ENCODE data around the gene NDUFB10. TPM values are rescaled to one million over a fixed set of nuclear protein-coding genes. Genes with fewer than 3 reads are reported as not detected.

NDUFB10 gene
- polyA plus RNA-seq, 1 of the 3 experiments (the other 2 are of a cell fraction): 468 TPM

GRCh38 chr16:1909561-1910231 lies 49.6 kb upstream of the NDUFB10 start (continued):
- TF ChIP-seq IRF3 (IDR thresholded peaks at IDR 0.05; ENCODE audit: low read depth, low read length) (no peak), MXI1 (IDR thresholded peaks at IDR 0.05; ENCODE audit: low read depth, low read length) (no peak), RAD21 (IDR thresholded peaks at IDR 0.05; ENCODE audit: low read length) (no peak)
- TF ChIP-seq, protein P1, sequence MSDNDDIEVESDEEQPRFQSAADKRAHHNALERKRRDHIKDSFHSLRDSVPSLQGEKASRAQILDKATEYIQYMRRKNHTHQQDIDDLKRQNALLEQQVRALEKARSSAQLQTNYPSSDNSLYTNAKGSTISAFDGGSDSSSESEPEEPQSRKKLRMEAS (IDR thresholded peaks at IDR 0.05; ENCODE audit: low read depth): no peak

DNA sequence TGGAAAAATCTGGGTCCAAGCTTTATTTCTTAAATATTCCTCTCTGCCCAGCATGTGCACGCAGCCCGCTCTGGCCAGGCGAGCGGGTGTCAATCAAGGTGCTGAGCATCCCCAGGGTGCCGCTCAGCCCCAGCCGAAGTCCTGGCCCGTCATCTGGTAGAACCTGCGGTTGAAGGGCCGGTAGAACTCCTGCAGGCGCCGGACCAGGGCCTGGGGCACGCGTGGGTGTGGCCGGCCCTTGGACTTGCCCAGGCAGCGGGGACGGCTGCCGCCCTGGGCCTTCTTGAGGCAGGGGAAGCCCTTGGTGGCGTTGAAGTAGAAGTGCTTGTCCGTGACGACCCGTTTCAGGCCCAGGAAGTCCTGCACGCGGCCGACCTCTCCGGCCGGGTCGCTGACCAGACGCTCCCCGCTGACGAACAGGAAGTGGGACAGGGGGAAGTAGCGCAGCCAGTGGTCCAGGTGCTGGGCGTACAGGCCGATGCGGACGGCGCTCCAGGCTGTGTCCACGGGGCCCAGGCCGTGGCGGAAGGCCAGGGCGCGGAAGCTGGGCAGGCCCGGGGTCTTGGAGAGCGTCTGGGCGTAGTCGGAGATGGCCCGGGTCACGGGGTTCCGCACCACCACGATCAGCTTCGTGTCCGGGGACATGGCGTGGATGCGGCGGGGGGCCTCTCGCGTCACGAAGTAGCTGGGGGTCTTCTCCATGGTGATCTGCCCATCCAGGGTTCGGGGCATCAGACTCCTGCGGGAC lies 47.7 kb upstream of the NDUFB10 start:
- Histone ChIP-seq H4K20me1 (ENCODE audit: insufficient read depth) (no peaks in the 10 kb centered on the region), H3F3A (replicated peaks; ENCODE audit: insufficient read depth) (no peaks in the 10 kb centered on the region), H3K9ac (no peak overlapping the region), H3K27me3 (ENCODE audit: insufficient read depth) (peaks cover 8% of the 10 kb centered on the region; the same call in 1 of the 2 replicates), H2AFZ (ENCODE audit: low read depth) (no peak overlapping the region), H3K36me3 (replicated peaks in 1 of 2; ENCODE audit: control insufficient read depth in 1 of 2, insufficient read depth in 2 of 2, low read length in 1 of 2) (no peaks in the 10 kb centered on the region), H3K4me2 (no peak overlapping the region), H3K27ac (ENCODE audit: low read depth in 2 of 2, low read length in 1 of 2) (no peak overlapping the region), H3K79me2 (ENCODE audit: insufficient read depth) (no peaks in the 10 kb centered on the region), H3K9me2 (no peaks in the 10 kb centered on the region), H3K9me3 (no peaks in the 10 kb centered on the region), H3K4me3 (ENCODE audit: low read depth in 2 of 2, low read length in 1 of 2) (no peak overlapping the region), H3K4me1 (ENCODE audit: control insufficient read depth in 1 of 2, insufficient read depth in 2 of 2, low read depth in 1 of 2, low read length in 1 of 2) (peaks cover 0 to 11% of the 10 kb centered on the region in 2 experiments; a peak in 1 of 4 replicates)
- ChIA-PET CTCF (interaction anchor here (1.0 to 2.6 kb wide), 2 partner anchors 18 to 48 kb away, joined by 3 to 8 read pairs; no protein-coding TSS in a partner anchor), POLR2A (no interaction called here)
- no peak for DNase-seq
- 89% methylated on average over 38 of the region's 59 CpGs for WGBS (ENCODE audit: low lambda C conversion rate)
- no peak for TF ChIP-seq EP300 (IDR thresholded peaks at IDR 0.05; ENCODE audit: borderline replicate concordance in 1 of 2, low read depth in 1 of 2, low read length in 1 of 2)
- no peak for TF ChIP-seq SMC3 (IDR thresholded peaks at IDR 0.05; ENCODE audit: low read depth, low read length)
- TF ChIP-seq RFX5 (IDR thresholded peaks at IDR 0.05; ENCODE audit: low read length): no peak
- TF ChIP-seq MEF2A (IDR thresholded peaks at IDR 0.05; ENCODE audit: borderline replicate concordance, low read depth): no peak
- TF ChIP-seq, protein P1 (IDR thresholded peaks at IDR 0.05; ENCODE audit: low read depth): no peak
- TF ChIP-seq FOXM1 (IDR thresholded peaks at IDR 0.05; ENCODE audit: low read depth): no peak
- TF ChIP-seq TCF12 (IDR thresholded peaks at IDR 0.05): no peak

DNA sequence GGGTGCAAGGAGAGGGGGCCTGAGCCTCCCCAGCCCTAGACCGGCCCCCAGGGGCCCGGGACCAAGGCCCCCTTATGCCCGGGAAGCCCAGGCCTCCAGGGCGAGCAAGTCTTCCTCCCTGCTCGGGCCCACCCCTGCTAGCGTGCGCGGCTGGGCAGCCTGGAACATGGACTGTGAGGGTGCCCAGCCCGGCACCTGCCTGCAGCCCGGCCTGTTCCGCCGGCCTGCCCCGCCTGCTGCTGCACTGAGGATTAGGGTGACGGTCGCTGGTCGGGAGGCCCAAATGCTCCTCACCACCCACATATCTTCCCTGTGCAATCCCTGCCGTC lies 47.2 kb upstream of the NDUFB10 start:
- CTCF ChIA-PET: interaction anchor here (1.0 to 2.6 kb wide), 2 partner anchors 17 to 48 kb away, joined by 3 to 8 read pairs; no protein-coding TSS in a partner anchor
- Histone ChIP-seq H2AFZ (ENCODE audit: low read depth) (no peak overlapping the region), H3K79me2 (ENCODE audit: insufficient read depth) (no peaks in the 10 kb centered on the region), H3K9me2 (no peaks in the 10 kb centered on the region), H3F3A (replicated peaks; ENCODE audit: insufficient read depth) (no peaks in the 10 kb centered on the region), H3K27me3 (ENCODE audit: insufficient read depth) (peaks cover 13% of the 10 kb centered on the region), H3K27ac (ENCODE audit: low read depth in 2 of 2, low read length in 1 of 2) (no peak overlapping the region), H4K20me1 (ENCODE audit: insufficient read depth) (no peaks in the 10 kb centered on the region), H3K4me3 (ENCODE audit: low read depth in 2 of 2, low read length in 1 of 2) (no peak overlapping the region), H3K4me2 (no peak overlapping the region), H3K4me1 (ENCODE audit: control insufficient read depth in 1 of 2, insufficient read depth in 2 of 2, low read depth in 1 of 2, low read length in 1 of 2) (peaks cover 0 to 11% of the 10 kb centered on the region in 2 experiments; a peak in 1 of 4 replicates), H3K36me3 (replicated peaks in 1 of 2; ENCODE audit: control insufficient read depth in 1 of 2, insufficient read depth in 2 of 2, low read length in 1 of 2) (no peaks in the 10 kb centered on the region), H3K9ac (no peak overlapping the region), H3K9me3 (no peaks in the 10 kb centered on the region)
- WGBS (ENCODE audit: low lambda C conversion rate): 81% methylated on average over 7 of the region's 17 CpGs
- no peak for DNase-seq
- POLR2A ChIA-PET: no interaction called here
- TF ChIP-seq FOSL2 (IDR thresholded peaks at IDR 0.05; ENCODE audit: borderline replicate concordance, low read depth): no peak
- TF ChIP-seq, protein P2, sequence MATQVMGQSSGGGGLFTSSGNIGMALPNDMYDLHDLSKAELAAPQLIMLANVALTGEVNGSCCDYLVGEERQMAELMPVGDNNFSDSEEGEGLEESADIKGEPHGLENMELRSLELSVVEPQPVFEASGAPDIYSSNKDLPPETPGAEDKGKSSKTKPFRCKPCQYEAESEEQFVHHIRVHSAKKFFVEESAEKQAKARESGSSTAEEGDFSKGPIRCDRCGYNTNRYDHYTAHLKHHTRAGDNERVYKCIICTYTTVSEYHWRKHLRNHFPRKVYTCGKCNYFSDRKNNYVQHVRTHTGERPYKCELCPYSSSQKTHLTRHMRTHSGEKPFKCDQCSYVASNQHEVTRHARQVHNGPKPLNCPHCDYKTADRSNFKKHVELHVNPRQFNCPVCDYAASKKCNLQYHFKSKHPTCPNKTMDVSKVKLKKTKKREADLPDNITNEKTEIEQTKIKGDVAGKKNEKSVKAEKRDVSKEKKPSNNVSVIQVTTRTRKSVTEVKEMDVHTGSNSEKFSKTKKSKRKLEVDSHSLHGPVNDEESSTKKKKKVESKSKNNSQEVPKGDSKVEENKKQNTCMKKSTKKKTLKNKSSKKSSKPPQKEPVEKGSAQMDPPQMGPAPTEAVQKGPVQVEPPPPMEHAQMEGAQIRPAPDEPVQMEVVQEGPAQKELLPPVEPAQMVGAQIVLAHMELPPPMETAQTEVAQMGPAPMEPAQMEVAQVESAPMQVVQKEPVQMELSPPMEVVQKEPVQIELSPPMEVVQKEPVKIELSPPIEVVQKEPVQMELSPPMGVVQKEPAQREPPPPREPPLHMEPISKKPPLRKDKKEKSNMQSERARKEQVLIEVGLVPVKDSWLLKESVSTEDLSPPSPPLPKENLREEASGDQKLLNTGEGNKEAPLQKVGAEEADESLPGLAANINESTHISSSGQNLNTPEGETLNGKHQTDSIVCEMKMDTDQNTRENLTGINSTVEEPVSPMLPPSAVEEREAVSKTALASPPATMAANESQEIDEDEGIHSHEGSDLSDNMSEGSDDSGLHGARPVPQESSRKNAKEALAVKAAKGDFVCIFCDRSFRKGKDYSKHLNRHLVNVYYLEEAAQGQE (IDR thresholded peaks at IDR 0.05; ENCODE audit: low read depth, low read length): no peak
- no peak for TF ChIP-seq POLR2AphosphoS5 (IDR thresholded peaks at IDR 0.05; ENCODE audit: low read depth, low read length)
- TF ChIP-seq NRF1 (IDR thresholded peaks at IDR 0.05; ENCODE audit: low read depth, low read length): no peak
- TF ChIP-seq RCOR1 (IDR thresholded peaks at IDR 0.05; ENCODE audit: low read length): no peak
- no peak for TF ChIP-seq MXI1 (IDR thresholded peaks at IDR 0.05; ENCODE audit: low read depth, low read length)
- TF ChIP-seq CHD2 (IDR thresholded peaks at IDR 0.05; ENCODE audit: low read length, partially characterized antibody): no peak
- TF ChIP-seq SMC3 (IDR thresholded peaks at IDR 0.05; ENCODE audit: low read depth, low read length): no peak
- TF ChIP-seq JUND (IDR thresholded peaks at IDR 0.05): no peak
- TF ChIP-seq GATA2 (CRISPR knock-in tag; IDR thresholded peaks at IDR 0.05): no peak
- TF ChIP-seq RFX5 (IDR thresholded peaks at IDR 0.05; ENCODE audit: low read length): no peak
- TF ChIP-seq, protein P1 (IDR thresholded peaks at IDR 0.05; ENCODE audit: low read depth): no peak
